Left colon (tissue), 2 donors: ENCODE results near the gene TBC1D3I. TPM values are rescaled to one million over a fixed set of nuclear protein-coding genes. Genes with fewer than 3 reads are reported as not detected.
"Not testable (repeated sequence)": the region's sequence is repeated elsewhere in the genome, so short reads cannot be mapped to it uniquely, and the experiment has no call there.

Experiments used
- ATAC-seq: fragments of 200-7000 bp; cut with Tn5 transposase; one replicate; pipeline ENCODE4 v1.9.1; 2020; ENCODE audit warnings: mild to moderate bottlenecking, moderate library complexity
- DNase-seq, 2 donors: peaks; one replicate each; pipeline ENCODE4 v3.0.0-alpha.2; 2020
- intact Hi-C, 2 donors: fragments of 100-400 bp; cut with DNase I in 1 of 2; cut with micrococcal nuclease in 1 of 2; formaldehyde crosslinking; loops; one replicate each; pipeline versions ENCODE4 v1.11.2 to v1.14.0; 2022; cut with DNase I, micrococcal nuclease
- long read RNA-seq: library from polyadenylated mRNA; unstranded; transcript quantifications from one replicate; pipeline ENCODE4 v2.0.0, GENCODE V29; 2021
- total RNA-seq, 2 donors: library from RNA; stranded (reverse); fragmentation: NEBNext Ultra II Directional; extraction: Animal tissue kit (Norgen Biotek cat#: 25700); gene quantifications; one replicate each; pipeline ENCODE4 v1.2.1, GENCODE V29; 2021
- donor health status: DM: no; HTN: no; CAD: no.
- donor health status: DM: yes; HTN: yes; CAD: no.

The TBC1D3I gene
- total RNA-seq: under 1 TPM; 0.22 to 0.70 TPM
- long read RNA-seq: 0 reads

- ATAC-seq, DNase-seq, intact Hi-C loops: not testable (repeated sequence)
Observed at GRCh38 chr17:36264470-36264869, at the start of gene TBC1D3I. TSS of gene TBC1D3I (minus strand) at chr17:36264570. CDS start at chr17:36262985, 1,585 bp downstream.

GRCh38 chr17:36295161-36295560, 30.8 kb upstream of the TBC1D3I start:
- DNase-seq, ATAC-seq, intact Hi-C loops: not testable (repeated sequence)

GRCh38 chr17:36289965-36290612, 25.7 kb upstream of the TBC1D3I start:
- intact Hi-C loops, DNase-seq, ATAC-seq: not testable (repeated sequence)

GRCh38 chr17:36284219-36284618, 19.8 kb upstream of the TBC1D3I start:
- peak; percentile 37 for ATAC-seq
- DNase-seq, intact Hi-C loops: not testable (repeated sequence)

- ATAC-seq, DNase-seq, intact Hi-C loops: not testable (repeated sequence)
Observed at GRCh38 chr17:36283256-36283655, 18.9 kb upstream of the TBC1D3I start.

- DNase-seq, intact Hi-C loops, ATAC-seq: not testable (repeated sequence)
Observed at GRCh38 chr17:36242046-36242445, 22.3 kb downstream of the TBC1D3I start.

GRCh38 chr17:36229644-36230043, 34.7 kb downstream of the TBC1D3I start:
- DNase-seq: peak in 1 of 2 donors; percentile 9
- ATAC-seq, intact Hi-C loops: not testable (repeated sequence)

GRCh38 chr17:36222967-36223366, 41.4 kb downstream of the TBC1D3I start:
- DNase-seq, ATAC-seq, intact Hi-C loops: not testable (repeated sequence)

GRCh38 chr17:36221581-36222100, 42.7 kb downstream of the TBC1D3I start:
- ATAC-seq, intact Hi-C loops, DNase-seq: not testable (repeated sequence)

GRCh38 chr17:36220737-36221580, 43.4 kb downstream of the TBC1D3I start:
- ATAC-seq, intact Hi-C loops, DNase-seq: not testable (repeated sequence)

- DNase-seq, intact Hi-C loops, ATAC-seq: not testable (repeated sequence)
Observed at GRCh38 chr17:36219556-36219955, 44.8 kb downstream of the TBC1D3I start.

GRCh38 chr17:36215406-36216308, 48.7 kb downstream of the TBC1D3I start:
- intact Hi-C loops, ATAC-seq, DNase-seq: not testable (repeated sequence)

- intact Hi-C loops: no loop called here
- DNase-seq: no peak
- ATAC-seq: no peak
Observed at GRCh38 chr17:36214918-36215317, 49.5 kb downstream of the TBC1D3I start.

- ATAC-seq: no peak
Observed at GRCh38 chr17:36213695-36214094, 50.7 kb downstream of the TBC1D3I start.

GRCh38 chr17:36212966-36213365, 51.4 kb downstream of the TBC1D3I start:
- no peak for ATAC-seq
- intact Hi-C loops: no loop called here
- DNase-seq: no peak

More at GRCh38 chr17:36213695-36214094, 50.7 kb downstream of the TBC1D3I start:
- no peak for DNase-seq
- intact Hi-C loops: no loop called here

- intact Hi-C loops: no loop called here
- DNase-seq (no peak), ATAC-seq (no peak)
Observed at GRCh38 chr17:36212272-36212605, 52.1 kb downstream of the TBC1D3I start.

GRCh38 chr17:36211484-36212271, 52.7 kb downstream of the TBC1D3I start:
- DNase-seq, ATAC-seq, intact Hi-C loops: not testable (repeated sequence)
